HTR-8/SVneo (cell line): Measurements from ENCODE around the gene TTF2.

Experiments used
- DNase-seq: peaks from one replicate; pipeline ENCODE4 v3.0.0; 2011; ENCODE audit warnings: low spot score, mixed read lengths; ENCODE audit not compliant: insufficient read length
- FAIRE-seq: peaks from 2 replicates; lab custom pipeline; 2011; peaks lifted over from hg19 to GRCh38; lab: Jason Lieb, UNC

The TTF2 gene

DNA sequence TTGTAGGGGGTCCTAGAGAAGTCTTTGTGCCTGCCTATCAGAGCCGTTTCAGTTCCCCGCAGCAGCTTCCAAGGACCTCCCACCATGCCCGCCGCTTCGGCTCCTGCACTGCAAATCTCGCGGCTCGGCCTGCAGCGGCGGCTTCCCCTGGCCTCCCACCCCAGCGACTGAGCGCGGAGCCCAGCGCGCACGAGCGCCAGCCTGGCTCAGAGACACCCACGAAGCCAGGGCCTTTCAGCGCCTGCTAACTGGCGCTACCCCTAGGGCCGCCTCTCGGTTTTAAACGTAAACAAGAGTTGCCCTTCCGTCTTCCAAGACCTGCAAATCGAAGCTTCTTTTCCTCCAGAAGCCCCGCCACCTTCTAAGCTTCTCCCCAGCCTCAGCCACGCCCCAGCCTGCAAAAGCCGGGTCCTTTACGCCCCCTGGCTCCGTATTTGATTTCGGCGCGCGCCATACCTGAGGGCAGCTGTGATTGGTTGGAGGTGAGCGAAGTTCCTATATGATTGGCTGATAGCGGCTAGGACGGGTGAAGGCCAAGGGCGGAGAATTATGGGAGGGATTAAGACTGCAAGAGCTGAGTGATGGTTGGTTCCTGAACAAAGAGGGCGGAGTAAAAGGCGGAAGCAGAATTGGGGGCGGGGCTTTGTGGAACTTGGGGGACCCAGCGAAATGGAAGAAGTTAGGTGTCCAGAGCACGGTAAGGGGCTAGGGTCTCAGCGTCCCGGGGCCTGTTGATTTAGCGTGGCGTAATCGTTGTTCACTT is at the start of gene TTF2:
Gene TTF2, plus strand, starts transcription at position 649 of the 763 bp plus-strand sequence. Its CDS starts 21 bp downstream, at position 670.
- DNase-seq, result peak; percentile 93
- FAIRE-seq, result no peak

DNA sequence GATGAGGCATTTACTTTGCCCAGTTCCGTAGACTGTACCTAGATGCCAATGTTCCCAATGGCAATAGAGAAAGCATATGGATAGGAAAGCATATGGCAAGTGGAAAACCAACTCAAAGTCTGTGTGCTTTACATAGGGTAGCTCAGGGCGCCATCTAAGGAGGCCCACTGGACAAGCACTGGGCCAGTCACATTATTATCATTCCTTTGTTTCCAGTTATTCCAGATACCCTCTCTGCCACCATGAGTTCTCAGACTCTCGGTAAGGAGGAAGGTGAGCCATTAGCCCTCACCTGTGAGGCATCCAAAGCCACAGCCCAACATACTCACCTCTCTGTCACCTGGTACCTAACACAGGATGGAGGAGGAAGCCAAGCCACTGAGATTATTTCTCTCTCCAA is 48.8 kb upstream of the TTF2 start:
- FAIRE-seq (no peak), DNase-seq (no peak)

GRCh38 chr1:117013309-117013858 is 46.7 kb upstream of the TTF2 start:
- FAIRE-seq, result no peak
- no peak for DNase-seq

- FAIRE-seq, result no peak
- no peak for DNase-seq
Observed at GRCh38 chr1:117014209-117014608, 45.9 kb upstream of the TTF2 start.

GRCh38 chr1:117015724-117016123 is 44.4 kb upstream of the TTF2 start:
- DNase-seq (no peak), FAIRE-seq (no peak)

DNA sequence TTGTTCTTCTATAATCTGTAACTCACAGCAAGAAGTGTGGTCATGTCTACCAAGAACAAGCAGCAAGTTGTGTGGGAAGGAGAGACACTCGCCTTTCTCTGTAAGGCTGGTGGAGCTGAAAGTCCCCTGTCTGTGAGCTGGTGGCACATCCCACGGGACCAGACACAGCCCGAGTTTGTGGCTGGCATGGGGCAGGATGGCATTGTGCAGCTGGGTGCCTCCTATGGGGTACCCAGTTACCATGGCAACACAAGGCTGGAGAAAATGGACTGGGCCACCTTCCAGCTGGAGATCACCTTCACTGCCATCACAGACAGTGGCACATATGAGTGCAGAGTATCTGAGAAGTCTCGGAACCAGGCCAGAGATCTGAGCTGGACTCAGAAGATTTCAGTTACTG is 43.1 kb upstream of the TTF2 start:
- DNase-seq, result no peak
- no peak for FAIRE-seq

- DNase-seq, result no peak
- FAIRE-seq, result no peak
Observed at GRCh38 chr1:117017648-117018047, 42.5 kb upstream of the TTF2 start.

GRCh38 chr1:117020526-117021156 is 39.5 kb upstream of the TTF2 start:
- FAIRE-seq (no peak), DNase-seq (no peak)

- FAIRE-seq, result no peak
- no peak for DNase-seq
Observed at GRCh38 chr1:117022114-117022513, 38.0 kb upstream of the TTF2 start.

GRCh38 chr1:117025568-117025967 is 34.6 kb upstream of the TTF2 start:
- no peak for FAIRE-seq

GRCh38 chr1:117026361-117026760 is 33.8 kb upstream of the TTF2 start:
- FAIRE-seq (no peak), DNase-seq (no peak)

More at GRCh38 chr1:117025568-117025967, 34.6 kb upstream of the TTF2 start:
- no peak for DNase-seq

DNA sequence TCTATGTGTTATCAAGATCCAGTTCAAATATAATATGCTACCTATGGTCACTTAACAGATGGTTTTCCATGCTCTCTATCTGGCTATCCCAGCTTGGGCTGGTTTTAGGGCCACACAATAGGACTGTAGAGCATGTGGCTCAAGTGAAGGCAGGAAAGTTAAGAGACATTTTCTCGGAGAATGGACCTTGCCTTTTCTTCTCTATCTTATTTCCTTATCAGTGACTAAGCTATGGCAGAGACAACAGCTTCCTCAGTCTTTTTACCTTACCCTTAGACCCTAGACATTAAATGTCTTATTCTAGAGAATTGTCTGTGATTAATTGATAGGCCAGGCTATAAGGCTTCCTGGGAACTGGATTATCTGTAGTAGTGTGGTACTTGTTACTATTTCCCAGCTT is 30.4 kb upstream of the TTF2 start:
- FAIRE-seq, result no peak
- no peak for DNase-seq

GRCh38 chr1:117030271-117030877 is 29.8 kb upstream of the TTF2 start:
- DNase-seq (no peak), FAIRE-seq (no peak)

- DNase-seq (no peak), FAIRE-seq (no peak)
Observed at GRCh38 chr1:117032266-117032665, 27.9 kb upstream of the TTF2 start.

- DNase-seq (no peak), FAIRE-seq (no peak)
Observed at GRCh38 chr1:117032681-117033539, 27.2 kb upstream of the TTF2 start.

DNA sequence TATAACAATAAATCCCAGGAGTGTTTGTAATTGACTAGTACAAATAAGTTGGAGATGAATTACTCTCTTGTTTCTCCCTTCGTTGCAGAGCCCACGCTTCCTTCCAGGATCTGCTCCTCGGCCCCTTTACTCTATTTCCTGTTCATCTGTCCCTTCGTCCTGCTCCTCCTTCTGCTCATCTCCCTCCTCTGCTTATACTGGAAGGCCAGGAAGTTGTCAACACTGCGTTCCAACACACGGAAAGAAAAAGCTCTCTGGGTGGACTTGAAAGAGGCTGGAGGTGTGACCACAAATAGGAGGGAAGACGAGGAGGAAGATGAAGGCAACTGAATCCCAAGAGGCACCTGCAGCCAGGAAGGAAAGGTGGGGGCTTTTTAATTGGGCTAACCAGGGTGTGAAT is 26.4 kb upstream of the TTF2 start:
- DNase-seq (no peak), FAIRE-seq (no peak)

DNA sequence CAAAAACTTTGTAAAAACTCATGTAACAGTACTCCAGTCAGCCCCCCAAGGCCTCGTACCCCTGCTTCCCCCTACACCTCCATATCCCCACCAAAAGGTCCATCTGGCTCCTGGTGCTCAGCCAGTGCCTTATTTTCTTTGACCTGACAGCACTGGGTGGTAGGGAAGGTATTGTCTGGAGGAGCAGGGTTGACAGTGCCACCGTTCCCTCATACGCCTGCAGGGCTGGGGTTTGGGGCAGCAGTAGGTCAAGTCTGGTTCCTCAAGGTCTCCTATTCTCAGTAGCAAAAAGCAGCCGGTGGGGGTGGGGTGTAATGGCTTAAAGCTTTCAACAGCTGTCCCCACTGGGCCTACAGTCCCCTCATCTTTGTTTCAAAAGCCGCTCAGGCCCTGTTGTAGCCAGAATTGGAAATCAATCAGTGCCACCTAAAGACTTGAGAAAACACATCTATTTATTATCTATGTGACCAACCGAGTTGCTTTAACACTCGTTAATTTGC is 25.3 kb upstream of the TTF2 start:
- DNase-seq (no peak), FAIRE-seq (no peak)

DNA sequence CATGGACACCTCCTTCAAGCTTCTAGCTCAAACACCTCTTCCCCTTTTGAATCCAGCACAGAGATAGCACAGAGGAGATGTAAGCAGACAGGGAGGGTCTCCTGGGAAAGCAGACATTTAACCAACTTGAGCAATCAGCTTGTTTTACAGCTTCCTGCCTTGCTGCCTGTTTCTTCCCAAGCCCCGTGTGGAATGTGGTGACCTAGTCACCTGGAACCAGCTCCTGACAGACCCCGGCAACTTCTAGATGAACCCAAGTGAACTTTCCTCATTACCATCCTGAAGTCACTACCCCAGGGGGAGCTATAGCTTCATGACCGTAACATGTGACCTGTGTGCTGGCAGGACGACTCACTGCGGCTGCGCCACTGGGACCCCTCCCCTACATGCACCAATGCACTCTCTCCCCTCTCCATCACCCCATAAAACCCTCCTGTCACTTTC is 24.1 kb upstream of the TTF2 start:
- DNase-seq, result no peak

GRCh38 chr1:117037802-117038201 is 22.3 kb upstream of the TTF2 start:
- DNase-seq (no peak), FAIRE-seq (no peak)

More for the DNA sequence above, 24.1 kb upstream of the TTF2 start:
- FAIRE-seq, result no peak

- FAIRE-seq, result no peak
Observed at GRCh38 chr1:117038236-117038635, 21.9 kb upstream of the TTF2 start.

More at GRCh38 chr1:117038236-117038635, 21.9 kb upstream of the TTF2 start:
- DNase-seq, result no peak
